HS-5 (cell line): Measurements from ENCODE around the gene LMAN1L.

ENCODE experiments used
- DNase-seq: peaks from one replicate; pipeline ENCODE4 v3.0.0-alpha.2; 2012; ENCODE audit warnings: low read depth

Gene LMAN1L

GRCh38 chr15:74794248-74794969 lies 18.2 kb upstream of the LMAN1L start:
- no peak for DNase-seq

- no peak for DNase-seq
Observed at GRCh38 chr15:74794970-74795349, 17.7 kb upstream of the LMAN1L start.

- DNase-seq, result no peak
Observed at GRCh38 chr15:74795966-74796625, 16.5 kb upstream of the LMAN1L start.

- DNase-seq, result no peak
Observed at GRCh38 chr15:74798388-74799254, 14.0 kb upstream of the LMAN1L start.

- no peak for DNase-seq
Observed at GRCh38 chr15:74799255-74799855, 13.3 kb upstream of the LMAN1L start.

- no peak for DNase-seq
Observed at GRCh38 chr15:74799856-74800558, 12.6 kb upstream of the LMAN1L start.

- DNase-seq, result no peak
Observed at GRCh38 chr15:74800559-74801094, 12.0 kb upstream of the LMAN1L start.

- DNase-seq, result no peak
Observed at GRCh38 chr15:74801311-74801997, 11.2 kb upstream of the LMAN1L start.

- DNase-seq, result no peak
Observed at GRCh38 chr15:74802290-74802689, 10.3 kb upstream of the LMAN1L start.

GRCh38 chr15:74802862-74803447 lies 9.7 kb upstream of the LMAN1L start:
- DNase-seq, result no peak

GRCh38 chr15:74804935-74805334 lies 7.7 kb upstream of the LMAN1L start:
- DNase-seq, result no peak

GRCh38 chr15:74807282-74807681 lies 5.4 kb upstream of the LMAN1L start:
- no peak for DNase-seq

GRCh38 chr15:74808078-74808839 lies 4.4 kb upstream of the LMAN1L start:
- no peak for DNase-seq

GRCh38 chr15:74808840-74809229 lies 3.8 kb upstream of the LMAN1L start:
- no peak for DNase-seq

- DNase-seq, result no peak
Observed at GRCh38 chr15:74809242-74809641, 3.4 kb upstream of the LMAN1L start.

- peak; percentile 35 for DNase-seq
Observed at GRCh38 chr15:74809956-74810355, 2.7 kb upstream of the LMAN1L start.

- DNase-seq, result no peak
Observed at GRCh38 chr15:74815121-74815934, 2.7 kb downstream of the LMAN1L start.

- no peak for DNase-seq
Observed at GRCh38 chr15:74815961-74816360, 3.3 kb downstream of the LMAN1L start.
